Measurements from ENCODE around the gene EIF4G2. TPM values are rescaled to one million over a fixed set of nuclear protein-coding genes. Genes with fewer than 3 reads are reported as not detected.

Gene EIF4G2
- total and polyA plus RNA-seq, 10 of the 15 experiments (the other 5 are each of a cell fraction or from before 2014, with no cell fraction given) = 210 to 1,104 (median 713) TPM

DNA sequence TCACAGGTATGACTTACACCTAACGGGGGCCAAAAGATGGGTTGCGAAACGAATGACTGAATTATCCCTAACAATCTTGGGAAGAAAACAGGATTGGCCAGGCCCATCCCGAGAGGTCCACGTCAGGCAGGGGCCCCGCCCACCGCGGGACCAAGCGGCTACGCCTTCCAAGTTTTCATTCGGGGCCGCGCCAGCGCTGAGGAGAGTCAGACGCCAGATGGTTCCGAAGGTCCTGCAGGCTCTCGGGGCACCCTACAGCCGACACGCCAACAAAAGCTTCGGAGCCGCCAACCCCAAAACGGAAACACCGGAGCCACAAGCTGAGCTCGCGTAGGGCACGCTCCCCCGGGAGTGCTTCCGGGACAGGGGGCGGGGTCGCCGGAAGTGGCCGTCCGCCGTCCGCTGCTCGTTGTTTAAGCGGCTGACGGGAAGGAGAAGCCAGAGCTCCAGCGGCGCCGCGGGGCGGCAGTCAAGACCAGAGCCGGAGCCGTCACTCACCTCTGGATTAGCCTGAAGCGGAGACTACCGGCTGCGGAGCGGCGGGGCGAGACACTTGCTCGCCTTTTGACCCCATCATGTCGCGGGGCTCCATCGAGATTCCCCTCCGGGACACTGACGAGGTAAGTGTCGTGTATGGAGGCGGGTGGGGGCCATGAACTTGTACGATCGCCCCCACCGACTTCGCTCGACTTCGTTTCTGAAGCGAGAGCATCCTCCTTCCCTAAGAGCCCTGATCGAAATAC is 57.7 kb downstream of the EIF4G2 start, which contains the start of gene CTR9 (continued):
- TF ChIP-seq, protein P1, sequence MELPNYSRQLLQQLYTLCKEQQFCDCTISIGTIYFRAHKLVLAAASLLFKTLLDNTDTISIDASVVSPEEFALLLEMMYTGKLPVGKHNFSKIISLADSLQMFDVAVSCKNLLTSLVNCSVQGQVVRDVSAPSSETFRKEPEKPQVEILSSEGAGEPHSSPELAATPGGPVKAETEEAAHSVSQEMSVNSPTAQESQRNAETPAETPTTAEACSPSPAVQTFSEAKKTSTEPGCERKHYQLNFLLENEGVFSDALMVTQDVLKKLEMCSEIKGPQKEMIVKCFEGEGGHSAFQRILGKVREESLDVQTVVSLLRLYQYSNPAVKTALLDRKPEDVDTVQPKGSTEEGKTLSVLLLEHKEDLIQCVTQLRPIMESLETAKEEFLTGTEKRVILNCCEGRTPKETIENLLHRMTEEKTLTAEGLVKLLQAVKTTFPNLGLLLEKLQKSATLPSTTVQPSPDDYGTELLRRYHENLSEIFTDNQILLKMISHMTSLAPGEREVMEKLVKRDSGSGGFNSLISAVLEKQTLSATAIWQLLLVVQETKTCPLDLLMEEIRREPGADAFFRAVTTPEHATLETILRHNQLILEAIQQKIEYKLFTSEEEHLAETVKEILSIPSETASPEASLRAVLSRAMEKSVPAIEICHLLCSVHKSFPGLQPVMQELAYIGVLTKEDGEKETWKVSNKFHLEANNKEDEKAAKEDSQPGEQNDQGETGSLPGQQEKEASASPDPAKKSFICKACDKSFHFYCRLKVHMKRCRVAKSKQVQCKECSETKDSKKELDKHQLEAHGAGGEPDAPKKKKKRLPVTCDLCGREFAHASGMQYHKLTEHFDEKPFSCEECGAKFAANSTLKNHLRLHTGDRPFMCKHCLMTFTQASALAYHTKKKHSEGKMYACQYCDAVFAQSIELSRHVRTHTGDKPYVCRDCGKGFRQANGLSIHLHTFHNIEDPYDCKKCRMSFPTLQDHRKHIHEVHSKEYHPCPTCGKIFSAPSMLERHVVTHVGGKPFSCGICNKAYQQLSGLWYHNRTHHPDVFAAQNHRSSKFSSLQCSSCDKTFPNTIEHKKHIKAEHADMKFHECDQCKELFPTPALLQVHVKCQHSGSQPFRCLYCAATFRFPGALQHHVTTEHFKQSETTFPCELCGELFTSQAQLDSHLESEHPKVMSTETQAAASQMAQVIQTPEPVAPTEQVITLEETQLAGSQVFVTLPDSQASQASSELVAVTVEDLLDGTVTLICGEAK (IDR thresholded peaks at IDR 0.05; ENCODE audit: borderline replicate concordance) = peak; percentile 98
- no peak for TF ChIP-seq RAD51 (IDR thresholded peaks at IDR 0.05)
- peak; percentile 82 for TF ChIP-seq PAX5 (IDR thresholded peaks at IDR 0.05; ENCODE audit: borderline replicate concordance, low read depth, low read length)
- TF ChIP-seq YBX1 (IDR thresholded peaks at IDR 0.05) = no peak
- no peak for TF ChIP-seq NRF1 (conservative IDR thresholded peaks at IDR 0.05; ENCODE audit: low read depth, low read length)
- TF ChIP-seq, protein P2, sequence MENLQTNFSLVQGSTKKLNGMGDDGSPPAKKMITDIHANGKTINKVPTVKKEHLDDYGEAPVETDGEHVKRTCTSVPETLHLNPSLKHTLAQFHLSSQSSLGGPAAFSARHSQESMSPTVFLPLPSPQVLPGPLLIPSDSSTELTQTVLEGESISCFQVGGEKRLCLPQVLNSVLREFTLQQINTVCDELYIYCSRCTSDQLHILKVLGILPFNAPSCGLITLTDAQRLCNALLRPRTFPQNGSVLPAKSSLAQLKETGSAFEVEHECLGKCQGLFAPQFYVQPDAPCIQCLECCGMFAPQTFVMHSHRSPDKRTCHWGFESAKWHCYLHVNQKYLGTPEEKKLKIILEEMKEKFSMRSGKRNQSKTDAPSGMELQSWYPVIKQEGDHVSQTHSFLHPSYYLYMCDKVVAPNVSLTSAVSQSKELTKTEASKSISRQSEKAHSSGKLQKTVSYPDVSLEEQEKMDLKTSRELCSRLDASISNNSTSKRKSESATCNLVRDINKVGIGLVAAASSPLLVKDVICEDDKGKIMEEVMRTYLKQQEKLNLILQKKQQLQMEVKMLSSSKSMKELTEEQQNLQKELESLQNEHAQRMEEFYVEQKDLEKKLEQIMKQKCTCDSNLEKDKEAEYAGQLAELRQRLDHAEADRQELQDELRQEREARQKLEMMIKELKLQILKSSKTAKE (IDR thresholded peaks at IDR 0.05; ENCODE audit: low read depth, poor library complexity, severe bottlenecking) = no peak
- peak; percentile 99 for TF ChIP-seq POLR2A (IDR thresholded peaks at IDR 0.05; ENCODE audit: low read depth, low read length)

Data from GM12878 (cell line).